GM19351 (cell line): ENCODE data around the gene MAP2K6.
A peak's percentile ranks its signal among the peaks of the same experiment; 100 is the strongest.

Experiments used
- ATAC-seq: cut with Tn5 transposase; IDR thresholded peaks from one replicate; pipeline ENCODE4 v1.9.1; 2021; ENCODE audit warnings: mild to moderate bottlenecking, moderate library complexity; ENCODE audit not compliant: unreplicated experiment

MAP2K6 gene

DNA sequence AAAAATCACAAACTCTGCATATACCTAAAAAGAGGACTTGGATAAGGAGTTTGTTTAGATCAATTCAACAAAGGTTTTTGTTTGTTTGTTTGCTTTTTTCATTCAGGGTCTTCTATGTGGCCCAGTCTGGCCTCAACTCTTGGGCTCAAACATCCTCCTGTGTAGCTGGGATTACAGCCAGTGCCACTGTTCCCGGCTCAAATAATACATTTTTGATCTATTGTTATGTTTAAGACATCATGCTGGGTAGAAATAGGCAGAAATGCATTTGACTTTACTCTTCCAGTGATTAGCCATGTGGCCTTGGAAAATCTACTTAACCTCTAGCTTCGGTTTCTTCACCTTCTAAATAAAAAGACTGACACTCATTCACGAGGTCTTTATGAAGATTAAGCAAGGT, 11.5 kb downstream of the MAP2K6 start:
- ATAC-seq = no peak

GRCh38 chr17:69427486-69428197, 13.1 kb downstream of the MAP2K6 start:
- no peak for ATAC-seq

DNA sequence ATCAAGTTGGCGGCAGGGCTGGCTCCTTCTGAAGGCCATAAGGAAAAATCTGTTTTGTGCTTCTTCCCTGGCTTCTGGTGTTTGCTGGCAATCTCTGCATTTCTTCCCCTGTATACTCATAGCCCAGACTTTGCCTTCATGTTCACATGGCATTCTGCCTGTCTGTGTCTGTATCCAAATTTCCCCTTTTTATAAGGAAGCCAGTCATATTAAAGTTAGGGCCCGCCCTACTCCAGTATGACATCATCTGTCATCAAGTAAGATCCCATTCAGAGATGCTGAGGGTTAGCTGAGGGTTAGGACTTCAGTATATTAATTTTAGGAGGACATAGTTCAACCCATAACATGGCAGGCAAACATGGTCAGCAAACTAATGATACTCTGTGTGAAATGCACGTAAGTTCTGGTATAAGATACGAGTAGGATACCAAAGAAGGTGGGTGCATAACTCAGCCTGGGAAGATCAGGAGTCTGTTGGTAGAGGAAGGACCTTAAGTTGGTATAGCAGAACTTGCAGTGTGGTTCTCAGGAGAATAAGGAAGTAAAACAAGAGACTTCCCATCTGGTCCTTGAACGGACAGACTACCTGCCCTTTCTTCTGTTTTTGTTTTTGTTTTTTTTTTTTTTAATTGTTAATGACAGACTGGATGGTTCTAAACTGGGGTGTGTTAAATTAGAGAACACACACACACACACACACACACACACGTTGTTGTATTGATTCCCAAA, 13.9 kb downstream of the MAP2K6 start:
- ATAC-seq = no peak

DNA sequence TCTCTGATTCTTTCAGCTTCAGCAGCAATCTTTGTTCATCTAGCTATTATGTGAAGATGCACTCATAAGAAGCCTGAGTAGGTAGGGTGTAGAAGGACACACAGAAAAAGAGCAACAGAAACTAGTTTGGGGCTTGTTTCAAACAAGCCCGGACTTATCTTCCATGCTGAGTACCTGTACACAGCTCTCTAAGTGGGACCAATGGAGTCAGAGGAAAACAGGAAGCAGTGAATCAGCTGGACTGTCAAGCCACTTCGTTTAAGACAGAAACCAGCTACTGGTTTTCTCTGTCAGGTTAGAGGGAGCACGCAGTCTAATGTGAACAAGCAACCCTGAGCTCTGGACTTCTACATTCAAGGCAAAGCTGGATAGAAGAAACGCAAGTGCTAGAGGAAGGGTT, 16.0 kb downstream of the MAP2K6 start:
- peak; percentile 48 for ATAC-seq

GRCh38 chr17:69431835-69432234, 17.3 kb downstream of the MAP2K6 start:
- no peak for ATAC-seq

GRCh38 chr17:69433093-69433492, 18.6 kb downstream of the MAP2K6 start:
- ATAC-seq = no peak

- no peak for ATAC-seq
Measured at GRCh38 chr17:69434164-69434579, 19.7 kb downstream of the MAP2K6 start.

DNA sequence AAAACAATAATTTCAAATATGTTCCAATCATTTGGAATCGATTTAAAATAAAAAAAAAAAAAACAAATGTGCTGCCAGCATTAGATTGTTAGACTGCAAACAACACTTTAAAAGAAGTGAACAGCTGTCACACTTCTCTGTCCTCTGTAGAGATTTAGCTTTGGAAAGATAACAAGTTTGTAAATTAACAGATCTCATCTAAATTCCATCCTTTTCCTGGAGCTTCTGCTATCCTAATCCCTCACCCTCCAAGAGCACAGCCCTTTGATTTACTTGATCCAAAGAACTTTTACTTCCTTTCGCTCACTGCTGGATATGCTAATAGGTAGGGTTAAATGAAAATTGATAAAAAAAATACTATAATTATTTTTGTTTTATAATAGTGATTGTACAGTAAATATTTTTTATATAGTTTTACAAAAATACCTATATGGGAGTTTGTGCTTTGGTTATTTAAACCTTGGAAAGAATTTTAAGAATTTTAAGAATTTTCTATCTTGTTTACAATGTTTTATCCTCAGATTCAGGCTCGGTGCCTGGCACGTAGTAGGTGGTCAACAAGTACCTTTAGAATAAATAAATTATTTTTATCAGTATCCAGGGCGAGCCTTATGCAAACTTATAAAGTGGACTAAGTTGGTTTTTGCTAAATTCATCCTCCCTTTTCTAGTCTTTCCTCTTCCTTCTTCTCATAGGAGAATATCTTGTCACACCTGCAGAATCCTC, 21.6 kb downstream of the MAP2K6 start:
- ATAC-seq = no peak

GRCh38 chr17:69437475-69437874, 23.0 kb downstream of the MAP2K6 start:
- ATAC-seq = no peak

DNA sequence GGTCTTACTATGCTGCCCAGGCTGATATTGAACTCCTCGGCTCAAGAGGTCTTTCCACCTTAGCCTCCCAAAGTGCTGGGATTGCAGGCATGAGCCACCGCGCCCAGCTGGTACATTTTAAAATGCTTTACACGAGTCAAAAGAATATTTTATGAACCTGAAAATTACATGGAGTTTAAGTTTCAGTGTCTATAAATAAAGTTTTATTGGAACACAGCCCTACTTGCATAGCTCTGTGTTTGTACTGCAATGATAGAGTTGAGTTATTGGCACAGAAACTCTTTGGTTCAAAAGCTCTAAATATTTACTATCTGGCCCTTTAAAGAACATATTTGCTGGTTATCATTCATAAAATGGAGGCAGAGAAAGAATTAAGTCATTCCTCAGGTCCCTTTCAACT, 24.3 kb downstream of the MAP2K6 start:
- no peak for ATAC-seq

DNA sequence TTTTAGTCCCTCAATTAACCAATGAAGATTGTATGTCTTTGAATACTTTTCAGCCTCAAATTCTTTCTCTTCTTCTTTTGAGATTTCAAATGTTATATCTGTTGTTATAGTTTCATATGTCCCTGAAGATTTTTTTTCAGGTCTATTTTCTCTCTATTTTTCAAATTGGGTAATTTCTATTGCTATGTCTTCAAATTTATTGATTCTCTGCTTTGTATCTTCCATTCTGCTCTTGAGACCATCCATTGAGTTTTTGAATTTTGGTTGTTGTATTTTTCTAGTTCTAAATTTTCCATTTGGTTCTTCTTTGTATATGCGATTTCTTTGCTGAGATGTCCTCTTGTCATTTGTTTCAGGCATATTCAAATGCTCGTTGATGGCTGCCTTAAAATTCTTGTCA, 26.7 kb downstream of the MAP2K6 start:
- no peak for ATAC-seq

- no peak for ATAC-seq
Measured at GRCh38 chr17:69443138-69443537, 28.6 kb downstream of the MAP2K6 start.

DNA sequence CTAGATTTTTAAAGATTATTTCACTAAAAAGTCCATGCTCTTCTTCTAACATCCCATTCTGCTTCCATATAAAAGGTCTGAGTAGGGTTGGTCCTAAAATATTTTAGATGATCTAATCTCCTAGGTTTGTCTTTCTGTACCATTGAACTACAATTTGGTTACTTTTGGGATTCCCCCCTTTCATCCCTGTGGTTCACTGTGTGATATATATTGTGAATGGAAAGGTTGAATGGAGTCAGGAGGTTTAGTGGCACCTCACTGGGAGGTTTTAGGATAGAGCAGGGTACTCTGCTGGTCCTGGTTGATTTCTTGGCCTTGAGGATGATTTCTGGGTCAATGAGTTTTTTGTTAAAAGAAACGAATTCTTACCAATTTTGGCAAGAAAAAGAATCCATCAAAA, 29.5 kb downstream of the MAP2K6 start:
- no peak for ATAC-seq

- no peak for ATAC-seq
Measured at GRCh38 chr17:69445132-69445531, 30.6 kb downstream of the MAP2K6 start.

DNA sequence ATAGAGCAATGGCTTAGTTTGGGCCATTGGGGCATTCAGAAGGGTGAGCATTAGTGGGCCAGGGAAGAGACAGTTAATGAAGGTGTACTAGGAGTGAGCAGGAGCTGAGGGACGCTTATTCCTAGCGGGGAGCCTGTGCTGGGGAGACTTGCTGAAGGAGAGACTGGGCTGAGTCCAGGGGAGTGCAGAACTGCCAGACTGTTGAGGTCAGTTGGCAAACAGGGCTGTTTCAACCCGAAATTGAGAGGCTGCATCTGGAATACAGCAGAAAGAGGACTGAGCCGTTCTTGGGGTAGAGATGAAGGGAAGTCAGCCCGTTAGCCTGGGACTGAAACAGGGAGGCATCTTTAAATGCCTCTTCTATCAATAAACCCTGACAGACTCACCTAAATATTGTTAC, 33.2 kb downstream of the MAP2K6 start:
- no peak for ATAC-seq

DNA sequence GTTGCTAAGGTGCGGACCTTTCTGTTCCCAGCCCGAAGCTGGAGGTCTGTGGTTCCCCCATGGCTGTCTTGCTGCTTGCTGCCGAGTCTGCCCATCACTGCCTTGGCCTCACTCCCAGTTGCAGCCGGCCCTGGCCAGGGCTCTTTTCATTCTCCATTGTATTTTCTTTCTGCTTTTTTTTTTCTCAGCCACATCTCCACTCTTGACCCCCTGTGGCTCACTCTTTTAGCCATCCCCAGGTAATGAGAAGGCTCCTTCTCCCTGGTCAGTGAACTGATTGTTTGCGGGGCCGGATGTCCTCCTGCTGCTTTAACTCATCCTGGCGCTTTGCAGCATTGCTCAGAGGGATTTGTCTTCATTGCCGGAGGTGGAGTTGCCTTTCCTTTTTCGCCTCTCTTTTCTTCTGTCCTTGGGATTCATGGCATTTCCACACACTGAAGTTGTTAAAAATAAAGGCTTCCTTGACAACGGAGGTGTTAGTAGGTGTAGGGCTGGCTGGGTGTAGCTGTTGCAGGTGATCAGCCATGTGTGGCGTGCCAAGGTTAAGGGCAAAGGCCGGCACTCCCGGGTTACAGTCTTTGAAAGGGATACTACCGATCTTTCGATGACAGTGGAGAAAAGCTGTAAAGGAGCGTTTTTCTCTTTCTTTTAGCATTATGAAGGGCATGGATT, 34.1 kb downstream of the MAP2K6 start:
- no peak for ATAC-seq

DNA sequence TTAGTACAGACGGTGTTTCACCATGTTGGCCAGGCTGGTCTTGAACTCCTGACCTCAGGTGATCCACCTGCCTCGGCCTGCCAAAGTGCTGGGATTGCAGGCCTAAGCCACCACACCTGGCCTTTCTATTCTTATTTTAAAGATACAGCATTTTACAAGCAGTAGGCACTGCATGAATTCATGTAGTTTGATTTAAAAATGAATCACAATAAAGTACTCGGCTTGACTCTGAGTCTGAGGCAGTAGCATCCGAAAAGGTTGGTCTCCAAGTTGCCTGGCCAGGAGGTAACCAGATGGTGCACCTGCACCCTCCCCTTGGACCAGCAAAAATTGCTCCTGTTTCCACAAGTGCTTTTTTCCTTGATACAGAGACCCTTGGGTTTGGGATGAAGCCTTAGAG, 35.6 kb downstream of the MAP2K6 start:
- no peak for ATAC-seq

DNA sequence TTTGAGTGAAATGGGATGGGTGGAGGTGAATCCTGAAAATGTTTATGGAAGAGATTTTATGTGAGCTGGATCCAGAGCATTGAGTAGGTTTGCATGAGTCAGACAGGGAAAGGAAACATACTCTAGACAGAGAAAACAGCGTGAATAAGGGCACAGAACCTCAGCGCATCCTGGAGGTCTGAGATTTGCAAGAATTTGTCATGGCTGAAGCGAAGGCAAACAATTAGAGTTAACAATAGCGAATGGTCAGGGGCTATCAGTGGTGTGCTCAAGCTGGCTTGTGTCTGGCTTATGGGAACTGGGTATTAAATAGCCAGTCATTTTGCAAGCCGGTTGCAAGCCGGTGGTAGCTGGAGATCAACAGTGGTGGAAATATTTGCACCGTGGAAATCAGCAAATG, 36.4 kb downstream of the MAP2K6 start:
- ATAC-seq = no peak

- ATAC-seq = peak; percentile 78
Measured at GRCh38 chr17:69451416-69452394, 37.2 kb downstream of the MAP2K6 start.

DNA sequence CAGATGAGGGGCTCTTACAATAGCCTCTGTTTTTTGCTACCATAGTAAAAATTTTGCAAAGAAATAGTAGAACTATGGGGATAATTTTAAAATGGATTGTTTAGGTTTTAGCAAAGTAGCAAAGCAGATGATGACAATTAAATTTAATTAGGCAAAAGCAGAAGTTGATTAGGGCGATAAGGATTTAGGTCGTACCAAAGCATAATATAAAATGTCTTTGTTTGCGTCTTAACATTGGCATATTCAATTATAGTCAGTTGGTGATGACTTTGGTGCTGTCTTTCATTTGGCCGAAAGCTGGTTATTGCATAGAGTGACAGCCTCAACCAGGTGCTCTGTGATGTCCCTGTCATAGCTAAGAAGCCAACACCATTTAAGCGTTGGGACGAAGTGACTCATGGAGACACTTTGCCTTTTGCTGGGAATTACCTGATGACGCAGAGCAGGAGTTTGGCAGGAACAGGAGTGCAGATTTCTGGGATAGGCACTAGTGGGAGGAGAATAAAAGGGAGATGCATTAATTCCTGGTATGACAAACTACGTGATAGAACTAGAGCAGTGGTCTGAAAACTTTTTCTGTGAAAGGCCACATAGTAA, 38.3 kb downstream of the MAP2K6 start:
- ATAC-seq = no peak
